Measurements from ENCODE around the gene FER1L5.

The FER1L5 gene

DNA sequence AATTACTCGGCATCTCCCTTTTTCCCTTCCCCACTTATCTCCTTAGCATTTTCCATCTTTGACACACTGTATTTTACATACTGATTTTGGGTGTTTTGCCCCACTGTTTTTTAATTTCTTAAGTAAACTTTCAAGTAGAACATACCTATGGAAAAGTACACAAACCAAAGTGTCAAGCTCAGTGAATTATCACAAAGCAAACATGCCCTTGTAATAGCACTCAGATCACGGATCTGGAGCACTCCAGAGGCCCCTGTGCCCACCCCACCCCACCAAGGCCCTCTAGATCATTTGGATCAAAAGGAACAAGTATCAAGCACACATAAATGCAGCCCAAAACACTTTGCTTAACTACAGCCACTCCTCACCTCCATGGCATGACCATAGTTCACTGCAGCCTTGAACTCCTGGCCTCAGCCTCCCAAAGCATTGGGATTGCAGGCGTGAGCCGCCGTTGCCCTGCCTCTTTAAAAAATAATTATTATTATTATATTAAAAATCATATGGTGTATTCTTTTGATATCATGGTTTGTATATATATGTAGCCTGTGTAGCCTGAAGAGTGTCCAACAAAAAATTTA, 38.1 kb downstream of the FER1L5 start:
- no peak for DNase-seq (ENCODE audit: low read depth)

GRCh38 chr2:96681540-96681939, 39.0 kb downstream of the FER1L5 start:
- no peak for DNase-seq (ENCODE audit: low read depth)

- DNase-seq (ENCODE audit: low read depth): no peak
Observed at GRCh38 chr2:96683307-96683706, 40.7 kb downstream of the FER1L5 start.

- no peak for DNase-seq (ENCODE audit: low read depth)
Observed at GRCh38 chr2:96683972-96684820, 41.6 kb downstream of the FER1L5 start.

DNA sequence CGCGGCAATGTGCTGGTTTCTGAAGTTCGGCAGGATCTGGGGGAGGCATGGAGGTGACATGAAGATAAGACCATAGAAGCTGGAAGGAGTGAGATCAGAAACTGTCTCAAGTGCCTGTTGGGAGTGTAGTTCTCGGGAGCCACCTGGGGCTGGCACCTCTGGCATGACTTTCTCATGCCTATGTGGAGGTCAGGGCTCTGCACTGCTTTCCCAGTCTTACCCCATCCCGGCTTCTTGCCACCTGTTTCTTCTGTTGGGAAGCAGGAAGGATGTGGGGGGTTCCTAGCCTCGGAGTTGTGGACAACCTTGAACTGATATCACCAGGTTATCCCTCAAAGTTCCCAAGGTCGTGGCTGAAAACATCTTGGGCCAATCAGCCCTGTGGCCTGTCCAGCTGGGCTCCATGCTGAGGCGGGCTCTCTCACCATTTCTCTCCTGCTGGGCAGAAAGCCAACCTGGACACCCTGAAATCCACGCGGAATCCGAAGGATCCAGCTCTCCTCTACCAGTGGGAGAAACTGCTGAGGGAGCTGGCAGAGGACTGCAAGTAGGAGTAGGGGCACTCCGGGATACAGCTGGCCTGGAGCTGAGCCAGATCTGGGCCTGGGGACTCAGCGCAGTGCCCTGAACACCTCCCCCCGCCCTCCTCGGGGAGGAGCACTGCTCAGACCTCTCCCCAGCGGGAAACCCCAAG, 42.5 kb downstream of the FER1L5 start:
- DNase-seq (ENCODE audit: low read depth): no peak

- DNase-seq (ENCODE audit: low read depth): no peak
Observed at GRCh38 chr2:96685577-96686459, 43.3 kb downstream of the FER1L5 start.

GRCh38 chr2:96687266-96687665, 44.7 kb downstream of the FER1L5 start:
- no peak for DNase-seq (ENCODE audit: low read depth)

GRCh38 chr2:96687711-96688640, 45.4 kb downstream of the FER1L5 start:
- no peak for DNase-seq (ENCODE audit: low read depth)

- no peak for DNase-seq (ENCODE audit: low read depth)
Observed at GRCh38 chr2:96688649-96689430, 46.3 kb downstream of the FER1L5 start.

GRCh38 chr2:96689431-96689991, 46.9 kb downstream of the FER1L5 start:
- no peak for DNase-seq (ENCODE audit: low read depth)

DNA sequence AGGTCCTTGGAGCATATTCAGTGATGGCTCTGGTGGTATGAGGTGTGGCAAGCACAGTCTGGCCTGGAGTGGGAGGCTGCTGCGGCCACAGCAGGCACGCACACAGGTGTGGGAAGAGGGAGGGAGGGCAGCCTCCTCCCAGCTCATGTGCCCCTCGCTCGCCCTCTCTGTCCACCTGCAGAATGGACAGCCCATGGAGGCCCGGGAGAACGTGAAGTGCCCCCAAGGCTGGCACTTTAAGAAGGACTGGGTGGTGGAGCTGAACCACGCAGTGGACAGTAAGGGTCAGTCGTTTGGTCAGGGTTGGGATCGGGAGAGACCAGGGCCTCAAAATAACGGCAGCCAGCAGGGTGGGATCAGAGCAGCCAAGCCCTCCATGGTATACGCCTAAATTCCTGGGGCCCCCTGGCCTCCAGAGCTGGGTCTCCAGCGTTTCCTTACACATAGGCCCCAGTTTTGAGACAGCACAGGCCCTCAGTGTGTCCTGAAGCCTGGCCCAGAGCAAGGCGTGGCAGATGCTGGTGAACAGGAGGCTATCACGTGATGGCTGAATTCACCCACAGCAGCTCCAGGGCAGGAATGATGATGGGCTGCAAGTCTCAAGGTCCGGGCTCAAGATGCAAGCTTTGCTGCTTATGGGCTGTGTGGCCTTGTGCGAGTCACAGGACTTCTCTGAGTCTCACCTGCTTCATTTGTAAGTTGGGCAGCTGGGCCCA, 47.9 kb downstream of the FER1L5 start:
- no peak for DNase-seq (ENCODE audit: low read depth)

GRCh38 chr2:96691022-96691612, 48.6 kb downstream of the FER1L5 start:
- DNase-seq (ENCODE audit: low read depth): no peak

DNA sequence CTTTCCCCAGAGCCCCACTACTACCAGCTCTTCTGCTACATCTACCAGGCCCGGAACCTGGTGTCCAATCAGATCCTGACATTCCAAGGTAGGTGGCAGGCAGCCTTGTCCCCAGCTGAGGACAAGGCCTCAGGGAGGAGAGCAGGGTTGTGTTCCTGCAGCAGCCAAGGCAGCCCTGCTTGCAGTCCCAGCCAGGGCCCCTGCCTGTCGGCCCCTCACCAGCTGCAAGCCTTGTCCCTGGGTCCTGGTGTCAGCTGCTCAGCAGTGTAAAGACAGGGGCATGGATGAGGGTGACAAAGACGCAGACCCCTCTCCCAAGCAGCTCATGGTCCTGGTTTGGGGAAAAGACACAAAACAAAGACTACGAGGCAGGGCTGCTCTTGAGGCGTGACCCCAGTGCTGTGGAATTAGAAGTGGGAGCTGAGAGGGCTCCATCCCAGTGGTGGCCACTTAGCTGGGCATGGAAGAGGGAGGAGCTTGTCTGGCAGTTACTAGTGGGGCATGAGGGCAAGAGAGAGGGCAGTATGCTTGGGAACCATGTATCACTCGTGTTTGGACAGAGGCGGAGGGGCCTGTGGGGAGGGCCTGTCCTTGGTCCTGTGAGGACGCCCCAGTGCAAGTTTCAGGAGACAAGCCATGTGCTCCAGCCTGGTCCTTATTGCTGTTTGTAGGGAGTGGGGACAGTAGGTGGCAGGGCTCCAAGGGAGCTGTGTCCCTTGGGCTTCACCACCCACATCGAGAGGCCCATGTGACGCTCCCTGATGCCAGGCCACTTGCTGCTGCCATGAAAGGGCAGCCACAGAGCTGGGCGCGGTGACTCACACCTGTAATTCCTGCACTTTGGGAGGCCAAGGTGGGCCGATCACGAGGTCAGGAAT, 49.8 kb downstream of the FER1L5 start:
- DNase-seq (ENCODE audit: low read depth): no peak

DNA sequence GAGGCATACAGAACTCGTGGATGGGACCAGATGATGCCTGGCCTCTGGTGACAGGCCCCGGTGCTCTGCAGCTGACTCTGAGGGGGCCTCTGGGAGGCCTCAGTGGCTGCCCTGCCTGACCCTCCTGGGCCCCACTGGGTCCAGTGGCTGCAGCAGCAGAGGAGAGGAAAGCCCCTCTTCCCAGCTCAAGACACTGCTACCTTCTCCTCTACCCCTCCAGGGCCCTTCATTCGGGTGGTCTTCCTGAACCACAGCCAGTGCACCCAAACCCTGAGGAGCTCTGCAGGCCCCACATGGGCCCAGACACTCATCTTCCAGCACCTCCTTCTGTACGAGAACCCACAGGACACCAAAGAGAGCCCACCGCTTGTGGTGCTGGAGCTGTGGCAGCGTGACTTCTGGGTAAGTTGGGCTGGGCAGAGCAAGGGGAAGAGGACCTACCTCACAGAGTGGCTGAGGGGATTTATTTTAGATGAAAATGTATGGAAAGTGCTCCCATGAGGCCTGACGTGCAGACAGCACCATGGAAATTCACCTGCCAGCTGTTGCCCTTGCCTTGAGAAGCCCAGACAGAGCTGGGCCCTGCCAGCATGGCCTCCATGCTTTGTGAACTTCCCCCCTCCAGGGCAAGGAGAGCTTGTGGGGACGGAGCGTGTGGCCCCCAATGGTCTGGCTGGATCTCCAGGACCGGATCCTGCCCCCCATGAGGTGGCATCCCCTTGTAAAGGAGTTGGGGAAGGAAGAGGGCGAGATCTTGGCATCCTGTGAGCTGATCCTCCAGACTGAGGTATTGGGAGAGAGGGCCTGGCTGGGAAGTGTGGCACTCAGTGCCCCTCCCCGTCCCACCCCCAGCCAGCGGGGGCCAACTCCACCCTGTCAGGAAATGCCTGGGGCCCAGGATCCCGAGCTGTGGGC, 51.0 kb downstream of the FER1L5 start:
- DNase-seq (ENCODE audit: low read depth): no peak

GRCh38 chr2:96694279-96694678, 51.7 kb downstream of the FER1L5 start:
- DNase-seq (ENCODE audit: low read depth): no peak

DNA sequence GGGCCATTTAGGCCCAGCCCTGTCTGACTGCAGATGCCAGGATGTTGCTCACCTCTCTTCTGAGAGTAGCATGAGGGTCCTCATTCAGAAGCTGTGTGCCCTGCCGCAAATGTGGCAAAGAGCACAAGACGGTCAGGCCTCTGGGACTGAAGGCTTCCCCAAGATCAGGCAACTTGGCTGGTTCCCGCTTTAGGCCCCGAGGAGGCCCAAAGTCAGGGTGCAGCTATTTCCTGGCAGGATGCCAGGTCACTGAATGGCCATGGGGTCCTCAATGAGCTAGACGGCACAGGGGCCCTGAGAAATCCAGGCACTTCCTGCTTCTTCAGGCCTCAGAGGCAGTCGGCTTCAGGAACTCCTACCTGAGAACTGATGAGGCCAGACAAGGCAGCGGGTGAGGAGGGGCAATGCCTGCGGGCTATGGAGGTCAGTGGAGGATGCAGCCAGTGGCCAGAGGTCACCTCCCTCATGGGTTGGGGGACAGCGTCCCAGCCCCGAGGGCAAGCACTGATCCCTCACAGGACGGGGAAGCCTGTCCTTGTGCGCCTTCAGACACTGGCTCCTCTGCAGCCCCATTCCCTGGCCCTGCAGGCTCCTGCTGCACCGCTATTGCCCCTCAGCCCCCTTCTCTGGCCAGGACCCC, 52.4 kb downstream of the FER1L5 start:
- no peak for DNase-seq (ENCODE audit: low read depth)
